PFSK-1 (cell line): Measurements from ENCODE around the gene VWA2.

ENCODE experiments used
- POLR2AphosphoS5 ChIP-seq: IDR thresholded peaks from 2 replicates; pipeline ENCODE4 v1.6.1; 2012; ENCODE audit warnings: low read depth, mild to moderate bottlenecking, control low read depth, low read length, moderate library complexity
- SIN3A ChIP-seq: IDR thresholded peaks from 2 replicates; pipeline ENCODE4 v1.6.1; 2012; ENCODE audit warnings: mild to moderate bottlenecking, low read length, moderate library complexity, borderline replicate concordance; ENCODE audit not compliant: insufficient read depth
- TAF1 ChIP-seq: IDR thresholded peaks from 2 replicates; pipeline ENCODE4 v1.6.1; 2012; ENCODE audit warnings: low read length, control low read depth, borderline replicate concordance; ENCODE audit not compliant: insufficient read depth
- TF ChIP-seq, protein P1 (sequence below), 2 experiments: IDR thresholded peaks; 2 replicates each; pipeline versions ENCODE4 v1.6.1 to v1.8.0; 2011 to 2012; ENCODE audit warnings: low read depth in 2 of 2, low read length in 2 of 2, control low read depth in 1 of 2, inconsistent platforms in 1 of 2, mild to moderate bottlenecking in 1 of 2, moderate library complexity in 1 of 2; ENCODE audit not compliant: insufficient read depth in 1 of 2

DNA sequence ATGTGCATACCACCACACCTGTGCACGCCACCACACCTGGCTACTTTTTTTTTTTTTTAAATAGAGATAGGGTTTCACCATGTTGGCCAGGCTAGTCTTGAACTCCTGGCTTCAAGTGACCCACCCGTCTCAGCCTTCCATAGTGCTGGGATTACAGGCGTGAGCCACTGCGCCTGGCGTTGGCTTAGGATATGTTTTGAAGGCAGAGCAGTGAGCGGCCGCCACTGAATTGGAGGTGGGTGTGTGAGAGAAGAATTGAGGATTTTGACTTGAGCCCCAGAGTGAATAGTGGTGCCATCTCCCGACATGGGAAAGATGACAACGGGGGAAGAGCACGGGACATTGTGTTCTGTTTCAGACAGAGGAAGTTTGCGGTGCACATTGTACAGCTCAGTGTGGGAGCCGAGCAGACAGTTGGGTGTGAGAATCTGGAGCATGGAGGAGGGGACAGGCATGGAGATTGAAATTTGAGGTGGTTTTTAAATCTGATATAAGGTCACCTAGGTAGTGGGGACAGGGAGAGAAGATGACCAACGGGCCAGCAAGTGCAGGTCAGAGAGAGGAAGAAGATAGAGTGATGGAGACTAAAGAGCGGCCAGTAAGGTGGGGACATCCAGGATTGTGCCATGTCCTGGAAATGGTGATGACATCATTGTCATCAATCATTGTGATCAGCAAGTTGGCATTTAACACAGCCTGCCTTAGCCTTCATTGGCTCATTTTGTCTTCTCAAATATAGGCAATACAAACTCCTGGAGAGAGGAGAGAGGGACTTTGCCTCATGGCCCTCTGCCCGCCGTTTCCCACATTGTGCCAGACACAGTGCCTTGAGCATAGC, 35.8 kb downstream of the VWA2 start:
- no peak for TF ChIP-seq SIN3A
- no peak for TF ChIP-seq TAF1
- TF ChIP-seq, protein P1, sequence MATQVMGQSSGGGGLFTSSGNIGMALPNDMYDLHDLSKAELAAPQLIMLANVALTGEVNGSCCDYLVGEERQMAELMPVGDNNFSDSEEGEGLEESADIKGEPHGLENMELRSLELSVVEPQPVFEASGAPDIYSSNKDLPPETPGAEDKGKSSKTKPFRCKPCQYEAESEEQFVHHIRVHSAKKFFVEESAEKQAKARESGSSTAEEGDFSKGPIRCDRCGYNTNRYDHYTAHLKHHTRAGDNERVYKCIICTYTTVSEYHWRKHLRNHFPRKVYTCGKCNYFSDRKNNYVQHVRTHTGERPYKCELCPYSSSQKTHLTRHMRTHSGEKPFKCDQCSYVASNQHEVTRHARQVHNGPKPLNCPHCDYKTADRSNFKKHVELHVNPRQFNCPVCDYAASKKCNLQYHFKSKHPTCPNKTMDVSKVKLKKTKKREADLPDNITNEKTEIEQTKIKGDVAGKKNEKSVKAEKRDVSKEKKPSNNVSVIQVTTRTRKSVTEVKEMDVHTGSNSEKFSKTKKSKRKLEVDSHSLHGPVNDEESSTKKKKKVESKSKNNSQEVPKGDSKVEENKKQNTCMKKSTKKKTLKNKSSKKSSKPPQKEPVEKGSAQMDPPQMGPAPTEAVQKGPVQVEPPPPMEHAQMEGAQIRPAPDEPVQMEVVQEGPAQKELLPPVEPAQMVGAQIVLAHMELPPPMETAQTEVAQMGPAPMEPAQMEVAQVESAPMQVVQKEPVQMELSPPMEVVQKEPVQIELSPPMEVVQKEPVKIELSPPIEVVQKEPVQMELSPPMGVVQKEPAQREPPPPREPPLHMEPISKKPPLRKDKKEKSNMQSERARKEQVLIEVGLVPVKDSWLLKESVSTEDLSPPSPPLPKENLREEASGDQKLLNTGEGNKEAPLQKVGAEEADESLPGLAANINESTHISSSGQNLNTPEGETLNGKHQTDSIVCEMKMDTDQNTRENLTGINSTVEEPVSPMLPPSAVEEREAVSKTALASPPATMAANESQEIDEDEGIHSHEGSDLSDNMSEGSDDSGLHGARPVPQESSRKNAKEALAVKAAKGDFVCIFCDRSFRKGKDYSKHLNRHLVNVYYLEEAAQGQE (IDR thresholded peaks at IDR 0.05; ENCODE audit: insufficient read depth in 1 of 2, low read depth in 2 of 2, low read length in 2 of 2) = no peak
- TF ChIP-seq POLR2AphosphoS5 = no peak
